Measurements from ENCODE around the gene TRIM7.
"Not testable (repeated sequence)": the region's sequence is repeated elsewhere in the genome, so short reads cannot be mapped to it uniquely, and the experiment has no call there.

The TRIM7 gene

DNA sequence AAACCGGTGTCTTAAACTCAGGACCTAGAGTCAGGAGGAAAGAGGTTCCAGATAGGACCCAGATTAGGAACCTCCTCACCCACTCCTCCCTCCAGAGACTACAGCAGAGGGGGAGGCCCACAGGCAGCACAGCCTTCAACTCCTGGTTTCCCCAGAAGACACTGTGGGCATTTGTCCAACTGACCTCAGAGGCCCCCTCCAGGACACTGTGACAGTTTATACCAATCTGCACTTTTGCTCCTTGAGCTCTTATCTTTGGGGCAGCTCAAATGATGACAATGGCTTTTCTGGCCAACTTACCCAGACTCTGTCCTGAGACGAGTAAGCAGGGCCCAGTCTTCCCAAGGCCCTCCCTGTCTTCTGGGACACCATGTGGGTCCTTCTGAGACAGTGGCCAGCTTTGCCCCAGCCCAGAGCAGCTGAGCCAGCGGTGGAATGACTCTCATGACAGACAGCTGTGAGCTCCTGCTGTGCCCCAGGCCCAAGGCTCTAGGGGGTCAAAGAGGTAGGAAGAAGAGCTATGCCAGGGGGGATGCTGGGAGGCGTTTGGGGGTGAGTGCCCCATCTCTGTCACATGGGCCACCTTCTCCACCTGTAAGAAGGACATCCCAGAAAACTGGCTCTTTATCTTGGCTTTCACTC, 43.3 kb downstream of the TRIM7 start:
- H3K4ac ChIP-seq (ENCODE audit: low read depth in 1 of 2, low read length in 2 of 2): no peak overlapping the region
- no peak overlapping the region for H3K14ac ChIP-seq (ENCODE audit: low read length in 2 of 2)
- no peak overlapping the region for H2BK15ac ChIP-seq (ENCODE audit: low read depth, poor library complexity, severe bottlenecking)
- 70% methylated on average over 4 of the region's 4 CpGs for WGBS
- H2BK120ac ChIP-seq (ENCODE audit: low read depth, low read length): no peak overlapping the region
- H3K27ac ChIP-seq (ENCODE audit: low read length, poor library complexity, severe bottlenecking): peak overlapping the region; percentile 41
- H3K9me3 ChIP-seq (ENCODE audit: control insufficient read depth, low read length): no peaks in the 10 kb centered on the region
- H2AFZ ChIP-seq (ENCODE audit: low read depth, low read length): no peak overlapping the region
- peak overlapping the region; percentile 79 for H3K9ac ChIP-seq (ENCODE audit: low read length)
- H2BK12ac ChIP-seq (ENCODE audit: low read length in 2 of 2): no peak overlapping the region
- peaks cover 12 to 14% of the 10 kb centered on the region in 2 experiments for H3K27me3 ChIP-seq (ENCODE audit: control insufficient read depth in 1 of 2, insufficient read depth in 1 of 2, low read length in 2 of 2)
- H4K8ac ChIP-seq (ENCODE audit: low read length): no peak overlapping the region
- no peak overlapping the region for H4K91ac ChIP-seq (ENCODE audit: low read length)
- peaks cover 17% of the 10 kb centered on the region for H3K4me1 ChIP-seq (ENCODE audit: control insufficient read depth, insufficient read depth, low read depth, low read length)
- H3K79me1 ChIP-seq (replicated peaks; ENCODE audit: low read length, poor library complexity, severe bottlenecking): no peaks in the 10 kb centered on the region
- no peaks in the 10 kb centered on the region for H3K36me3 ChIP-seq (ENCODE audit: control insufficient read depth in 1 of 2, insufficient read depth in 2 of 2, low read depth in 1 of 2, low read length in 2 of 2)
- H2AK5ac ChIP-seq (ENCODE audit: low read length, severe bottlenecking): peak overlapping the region; percentile 53
- H3K23ac ChIP-seq (ENCODE audit: low read length in 2 of 2): no peak overlapping the region
- H3K18ac ChIP-seq (ENCODE audit: low read depth in 1 of 2, low read length in 2 of 2): no peak overlapping the region
- no peak overlapping the region for H2BK5ac ChIP-seq (ENCODE audit: low read depth, low read length, poor library complexity, severe bottlenecking)
- H3K4me2 ChIP-seq (ENCODE audit: low read length, poor library complexity, severe bottlenecking): peak overlapping the region; percentile 49
- no peak for DNase-seq
- H3K4me3 ChIP-seq (ENCODE audit: insufficient read depth in 1 of 2, low read depth in 1 of 2, low read length in 2 of 2): peak overlapping the region in 1 of 2 experiments; percentile 24

DNA sequence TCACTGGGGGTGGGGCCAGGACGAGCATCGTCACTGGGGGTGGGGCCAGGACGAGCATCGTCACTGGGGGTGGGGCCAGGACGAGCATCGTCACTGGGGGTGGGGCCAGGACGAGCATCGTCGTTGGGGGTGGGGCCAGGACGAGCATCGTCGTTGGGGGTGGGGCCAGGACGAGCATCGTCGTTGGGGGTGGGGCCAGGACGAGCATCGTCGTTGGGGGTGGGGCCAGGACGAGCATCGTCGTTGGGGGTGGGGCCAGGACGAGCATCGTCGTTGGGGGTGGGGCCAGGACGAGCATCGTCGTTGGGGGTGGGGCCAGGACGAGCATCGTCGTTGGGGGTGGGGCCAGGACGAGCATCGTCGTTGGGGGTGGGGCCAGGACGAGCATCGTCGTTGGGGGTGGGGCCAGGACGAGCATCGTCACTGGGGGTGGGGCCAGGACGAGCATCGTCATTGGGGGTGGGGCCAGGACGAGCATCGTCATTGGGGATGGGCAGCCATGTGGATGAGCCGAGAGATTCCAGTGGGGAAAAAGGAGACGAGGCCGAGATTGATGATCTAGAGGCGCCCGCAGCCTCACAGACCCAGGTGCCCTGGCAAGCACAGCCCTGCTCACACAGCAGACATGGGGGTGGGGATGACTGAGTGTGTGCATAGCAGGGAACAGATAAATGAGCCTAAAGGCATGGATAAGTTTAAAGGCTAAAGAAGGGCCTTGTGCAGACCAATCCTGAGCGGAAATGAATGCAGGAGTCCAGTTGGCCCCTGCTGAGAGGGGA, 44.1 kb downstream of the TRIM7 start:
- H2BK5ac ChIP-seq (ENCODE audit: low read depth, low read length, poor library complexity, severe bottlenecking); H3K9me3 ChIP-seq (ENCODE audit: control insufficient read depth, low read length); H3K14ac ChIP-seq (ENCODE audit: low read length in 2 of 2); H4K91ac ChIP-seq (ENCODE audit: low read length); H2AK5ac ChIP-seq (ENCODE audit: low read length, severe bottlenecking); H2BK15ac ChIP-seq (ENCODE audit: low read depth, poor library complexity, severe bottlenecking); H3K36me3 ChIP-seq (ENCODE audit: control insufficient read depth in 1 of 2, insufficient read depth in 2 of 2, low read depth in 1 of 2, low read length in 2 of 2); H2BK12ac ChIP-seq (ENCODE audit: low read length in 2 of 2); H3K18ac ChIP-seq (ENCODE audit: low read depth in 1 of 2, low read length in 2 of 2); H3K79me1 ChIP-seq (replicated peaks; ENCODE audit: low read length, poor library complexity, severe bottlenecking); H2BK120ac ChIP-seq (ENCODE audit: low read depth, low read length); H3K23ac ChIP-seq (ENCODE audit: low read length in 2 of 2); H3K4ac ChIP-seq (ENCODE audit: low read depth in 1 of 2, low read length in 2 of 2): not testable (repeated sequence)
- Histone ChIP-seq H3K4me1 (ENCODE audit: control insufficient read depth, insufficient read depth, low read depth, low read length) (peaks cover 17% of the 10 kb centered on the region), H4K8ac (ENCODE audit: low read length) (peak overlapping the region; percentile 7), H3K4me2 (ENCODE audit: low read length, poor library complexity, severe bottlenecking) (peak overlapping the region; percentile 49), H3K27me3 (ENCODE audit: control insufficient read depth in 1 of 2, insufficient read depth in 1 of 2, low read length in 2 of 2) (peaks cover 12 to 22% of the 10 kb centered on the region in 2 experiments), H3K9ac (ENCODE audit: low read length) (peak overlapping the region; percentile 79), H3K4me3 (ENCODE audit: insufficient read depth in 1 of 2, low read depth in 1 of 2, low read length in 2 of 2) (peak overlapping the region; percentile 10 to 24), H3K27ac (ENCODE audit: low read length, poor library complexity, severe bottlenecking) (peak overlapping the region; percentile 41), H2AFZ (ENCODE audit: low read depth, low read length) (peak overlapping the region; percentile 58)
- WGBS: 58% methylated on average over 11 of the region's 48 CpGs
- DNase-seq: peak; percentile 54

DNA sequence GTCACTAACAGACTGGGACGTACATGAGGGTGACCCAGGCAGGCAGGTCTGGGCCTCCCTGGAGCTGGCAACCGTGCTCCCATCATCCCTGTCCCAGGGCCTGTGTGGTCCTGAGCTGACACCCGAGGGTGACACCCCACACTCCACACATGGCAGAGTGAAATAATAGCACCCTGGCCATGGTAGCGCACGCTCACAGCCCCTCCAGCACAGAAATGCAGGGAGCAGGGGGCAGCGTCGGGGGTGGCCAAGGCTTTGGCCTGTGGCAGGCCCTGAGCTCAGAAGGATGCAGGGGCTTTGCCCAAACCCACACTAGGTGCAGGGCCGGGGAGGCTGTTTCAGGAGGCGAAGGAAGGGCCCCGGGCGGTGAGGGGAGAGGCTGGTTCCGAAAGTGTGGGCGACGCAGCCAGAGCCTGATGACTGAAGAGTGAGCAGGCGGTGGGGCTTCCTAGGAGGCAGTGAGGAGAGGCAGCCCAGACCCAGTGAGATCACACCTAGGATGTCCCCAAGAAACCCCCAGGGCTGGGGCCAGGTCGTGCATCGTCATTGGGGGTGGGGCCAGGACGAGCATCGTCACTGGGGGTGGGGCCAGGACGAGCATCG, 44.7 kb downstream of the TRIM7 start:
- peaks cover 20% of the 10 kb centered on the region for H3K4me1 ChIP-seq (ENCODE audit: control insufficient read depth, insufficient read depth, low read depth, low read length)
- no peak overlapping the region for H4K91ac ChIP-seq (ENCODE audit: low read length)
- no peak overlapping the region for H2BK120ac ChIP-seq (ENCODE audit: low read depth, low read length)
- H2BK12ac ChIP-seq (ENCODE audit: low read length in 2 of 2): no peak overlapping the region
- H2AFZ ChIP-seq (ENCODE audit: low read depth, low read length): no peak overlapping the region
- peak overlapping the region in 1 of 2 experiments; percentile 35 for H3K4ac ChIP-seq (ENCODE audit: low read depth in 1 of 2, low read length in 2 of 2)
- H3K14ac ChIP-seq (ENCODE audit: low read length in 2 of 2): no peak overlapping the region
- no peaks in the 10 kb centered on the region for H3K36me3 ChIP-seq (ENCODE audit: control insufficient read depth in 1 of 2, insufficient read depth in 2 of 2, low read depth in 1 of 2, low read length in 2 of 2)
- H3K23ac ChIP-seq (ENCODE audit: low read length in 2 of 2): no peak overlapping the region
- WGBS: 73% methylated on average over 14 of the region's 21 CpGs
- H3K9ac ChIP-seq (ENCODE audit: low read length): peak overlapping the region; percentile 81
- no peak overlapping the region for H3K4me2 ChIP-seq (ENCODE audit: low read length, poor library complexity, severe bottlenecking)
- peak overlapping the region; percentile 18 to 70 for H3K4me3 ChIP-seq (ENCODE audit: insufficient read depth in 1 of 2, low read depth in 1 of 2, low read length in 2 of 2)
- peak overlapping the region; percentile 4 for H3K27ac ChIP-seq (ENCODE audit: low read length, poor library complexity, severe bottlenecking)
- DNase-seq: peak; percentile 57
- H4K8ac ChIP-seq (ENCODE audit: low read length): peak overlapping the region; percentile 61
- H2BK15ac ChIP-seq (ENCODE audit: low read depth, poor library complexity, severe bottlenecking): no peak overlapping the region
- no peak overlapping the region for H3K18ac ChIP-seq (ENCODE audit: low read depth in 1 of 2, low read length in 2 of 2)
- no peak overlapping the region for H2BK5ac ChIP-seq (ENCODE audit: low read depth, low read length, poor library complexity, severe bottlenecking)
- H3K9me3 ChIP-seq (ENCODE audit: control insufficient read depth, low read length): no peaks in the 10 kb centered on the region
- H2AK5ac ChIP-seq (ENCODE audit: low read length, severe bottlenecking): peak overlapping the region; percentile 38
- no peaks in the 10 kb centered on the region for H3K79me1 ChIP-seq (replicated peaks; ENCODE audit: low read length, poor library complexity, severe bottlenecking)
- H3K27me3 ChIP-seq (ENCODE audit: control insufficient read depth in 1 of 2, insufficient read depth in 1 of 2, low read length in 2 of 2): peaks cover 15 to 28% of the 10 kb centered on the region in 2 experiments
